ENCODE measurements around the gene TRABD. TPM values are rescaled to one million over a fixed set of nuclear protein-coding genes. Genes with fewer than 3 reads are reported as not detected.

Gene TRABD
- polyA plus RNA-seq, 3 donors, result 25.8 to 79.1 (median 38.9) TPM

DNA sequence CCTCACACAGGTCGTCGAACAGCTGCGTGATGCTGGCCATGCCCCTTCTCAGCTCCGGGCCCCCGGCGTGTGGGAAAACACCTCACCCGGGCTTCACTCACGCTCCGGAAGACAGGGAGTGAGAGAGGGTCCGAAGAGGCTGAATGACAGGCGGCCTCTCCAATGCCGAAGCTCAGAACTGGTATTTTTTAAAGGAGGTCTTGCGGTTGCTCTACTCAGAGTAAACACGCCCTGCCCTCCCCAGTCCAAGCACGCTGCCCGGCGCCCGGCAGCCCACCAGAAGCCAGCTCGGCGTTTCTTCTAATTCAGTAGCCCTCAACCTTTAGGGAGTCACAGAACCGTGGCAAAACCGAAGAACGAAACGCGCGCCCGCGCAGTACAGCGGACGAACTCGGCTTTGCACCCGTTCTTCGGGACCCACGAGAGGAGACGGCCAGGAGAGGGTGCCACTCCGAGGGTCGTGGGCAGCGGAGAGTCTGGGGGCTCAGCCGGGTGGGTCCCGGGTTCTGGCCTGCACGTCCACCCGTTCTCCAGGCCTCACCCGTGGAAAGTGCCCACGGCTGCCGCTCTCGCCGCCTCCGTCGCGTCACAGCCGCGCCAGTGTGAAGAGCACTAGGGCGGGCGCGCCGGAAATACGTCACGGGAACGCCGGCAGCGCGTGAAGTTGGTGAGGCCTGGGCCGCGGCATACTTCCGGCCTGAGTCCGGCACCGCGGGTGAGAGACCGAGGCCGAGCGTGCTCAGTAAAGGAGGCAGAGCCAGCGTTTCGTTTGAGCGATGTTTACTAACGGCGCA is 58.9 kb downstream of the TRABD start, which contains the start of gene TUBGCP6:
Gene TUBGCP6 (minus strand): TSS at position 604 of the 794 bp plus-strand sequence. CDS start 564 bp downstream, at position 40.
- WGBS, 3 donors, result 0% methylated on average over 76 of the region's 76 CpGs
- peak within 1 kb of the TSS; percentile 91 for H3K27ac ChIP-seq (ENCODE audit: low read depth, low read length)

DNA sequence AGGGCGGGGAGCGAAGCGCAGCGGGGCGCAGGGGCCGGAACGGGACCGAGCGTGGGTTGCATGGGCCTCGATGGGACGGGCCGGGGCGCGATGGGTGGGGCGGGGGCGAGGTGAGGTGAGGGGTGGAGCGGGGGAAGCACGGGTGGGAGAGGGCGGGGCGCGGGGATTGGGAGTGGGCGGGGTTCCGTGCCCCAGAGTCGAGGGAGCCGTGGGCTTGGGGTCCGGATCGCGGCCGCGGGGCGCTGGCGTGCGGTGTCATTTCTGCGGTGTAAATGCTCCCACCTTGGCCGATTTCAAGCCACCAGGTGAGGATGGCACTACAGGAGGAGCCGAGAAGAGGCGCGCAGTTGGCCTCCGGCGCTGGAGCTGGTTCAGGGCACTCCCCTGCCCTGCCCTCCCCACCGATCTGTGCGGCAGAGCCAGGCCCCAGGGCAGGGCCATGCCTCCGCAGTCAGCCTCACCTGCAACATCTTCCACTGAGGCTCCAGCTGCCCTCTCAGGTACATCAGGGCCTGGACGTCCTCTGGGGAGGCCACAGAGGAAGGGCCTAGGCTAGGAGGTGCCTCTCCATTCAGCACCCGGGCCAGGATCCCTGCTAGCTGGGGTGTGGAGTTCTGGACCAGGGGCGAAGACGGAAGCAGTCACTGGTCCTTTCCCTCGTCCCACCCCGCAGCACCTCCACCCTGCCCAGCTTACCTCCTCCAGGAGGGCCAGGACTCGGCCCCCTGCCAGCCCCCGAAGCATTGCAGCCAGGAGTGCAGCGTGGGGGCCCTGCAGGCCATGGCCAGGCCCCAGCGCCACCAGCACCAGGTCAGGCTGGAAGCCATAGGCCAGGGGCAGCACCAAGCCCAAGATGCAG is 59.7 kb downstream of the TRABD start:
- WGBS, 3 donors, result 15 to 20% (median 15%) methylated on average over 25 to 53 of the region's 53 CpGs
- peak overlapping the region; percentile 69 for H3K27ac ChIP-seq (ENCODE audit: low read depth, low read length)

DNA sequence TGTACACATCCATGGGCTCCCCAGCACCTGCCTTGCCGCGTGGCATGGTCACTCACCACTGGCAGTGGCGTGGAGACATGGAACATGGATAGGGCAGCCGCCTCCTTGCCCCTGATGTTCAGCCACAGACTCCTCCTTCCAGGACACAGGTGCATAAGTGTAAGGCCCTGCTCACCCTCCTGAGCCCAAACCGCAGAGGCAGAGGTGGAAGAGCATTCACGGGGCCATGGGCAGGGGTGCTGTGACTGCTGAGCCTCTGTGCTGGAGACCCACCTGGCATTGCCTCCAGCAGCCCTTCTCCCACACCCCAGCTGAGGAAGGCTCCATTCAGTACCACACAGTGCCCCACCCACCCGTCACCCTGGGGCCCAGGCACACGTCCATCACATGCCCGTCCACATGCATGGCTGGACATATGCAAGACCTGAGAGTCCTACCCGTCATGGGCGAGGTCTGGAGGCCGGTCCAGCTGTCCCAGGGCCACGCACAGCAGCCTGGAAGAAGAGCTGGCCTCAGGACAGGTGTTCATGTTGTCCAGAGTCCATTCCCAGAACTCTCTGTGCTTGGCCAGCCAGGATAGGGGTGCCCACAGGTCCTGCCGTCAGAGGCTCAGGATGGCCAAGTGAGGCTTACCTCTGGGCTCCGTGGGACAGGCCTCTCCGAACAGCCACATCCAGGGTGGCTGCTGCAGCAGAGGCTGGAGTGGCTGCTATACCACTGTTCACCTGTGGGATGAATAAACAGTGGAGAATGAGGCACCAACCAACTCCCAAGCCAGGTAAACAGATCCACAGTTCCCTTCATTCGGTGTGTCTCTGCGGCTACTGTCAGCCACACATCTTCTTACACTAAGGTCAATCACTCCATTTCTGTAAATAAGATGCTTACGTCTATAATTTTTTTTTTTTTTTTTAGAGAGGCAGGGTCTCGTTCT is 60.8 kb downstream of the TRABD start:
- WGBS, 3 donors, result 84 to 90% (median 87%) methylated on average over 20 of the region's 20 CpGs
- H3K27ac ChIP-seq (ENCODE audit: low read depth, low read length), result no peak overlapping the region

DNA sequence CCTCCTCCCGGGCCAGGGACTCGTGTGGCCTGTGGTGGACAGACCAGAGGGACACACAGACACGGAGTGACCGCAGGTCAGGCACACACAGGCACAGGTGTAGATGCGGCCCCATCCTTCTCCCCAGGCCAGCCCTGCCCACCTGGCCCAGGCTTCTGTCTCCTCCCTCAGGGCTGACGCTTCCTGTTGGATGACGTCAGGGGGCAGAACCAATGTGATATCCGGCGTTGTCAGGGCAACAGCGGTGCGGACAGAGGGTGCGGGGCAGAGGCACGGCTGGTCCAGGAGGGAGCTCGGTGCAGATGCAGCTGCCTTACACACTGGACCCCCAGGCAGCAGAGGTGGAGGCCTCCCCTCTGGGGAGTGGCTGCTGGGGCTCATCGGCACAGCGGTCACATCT is 62.0 kb downstream of the TRABD start:
- WGBS, 3 donors, result 49 to 55% (median 50%) methylated on average over 16 of the region's 16 CpGs
- H3K27ac ChIP-seq (ENCODE audit: low read depth, low read length), result no peak overlapping the region

DNA sequence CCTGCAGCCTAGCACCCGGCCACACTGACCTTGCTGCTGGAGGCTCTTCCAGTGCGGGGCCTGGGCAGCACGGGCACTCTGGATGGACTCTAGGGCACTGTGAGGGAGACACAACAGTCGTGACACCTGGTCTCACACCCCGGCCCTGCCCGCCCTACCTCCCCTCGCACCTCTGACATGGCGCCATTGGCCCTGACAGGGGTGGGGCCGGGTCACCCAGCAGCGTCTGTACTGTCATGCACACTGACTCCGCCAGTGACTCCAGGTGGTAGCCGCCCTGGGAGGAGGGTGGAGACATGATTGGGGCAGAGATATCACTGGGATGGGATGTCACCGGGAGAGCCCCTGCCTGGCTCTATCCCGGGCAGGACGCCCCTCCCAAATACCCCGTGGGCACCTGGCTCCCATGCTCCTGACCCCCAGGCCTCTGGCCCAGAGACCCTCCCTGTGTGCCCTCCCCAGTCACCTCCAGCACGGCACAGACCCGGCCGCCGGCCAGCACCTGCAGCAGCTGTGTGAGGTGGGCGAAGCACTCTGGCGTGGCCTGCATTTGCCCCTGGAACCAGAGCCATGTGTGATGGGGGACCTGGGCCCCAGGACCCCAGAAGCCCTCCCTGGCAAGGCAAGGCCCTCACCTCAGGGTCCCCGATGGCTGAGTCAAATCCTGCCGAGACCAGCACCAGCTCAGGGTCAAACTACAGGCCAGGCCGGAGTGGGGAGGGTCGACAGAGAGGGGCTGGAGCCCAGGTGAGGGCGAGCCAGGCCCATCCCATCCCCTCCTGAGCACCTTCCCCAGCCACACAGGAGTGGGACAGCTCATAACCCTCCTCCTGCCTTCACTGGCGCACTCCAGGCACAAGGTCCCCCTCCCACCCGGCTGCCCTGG is 62.7 kb downstream of the TRABD start:
- H3K27ac ChIP-seq (ENCODE audit: low read depth, low read length), result no peak overlapping the region
- 86 to 90% (median 90%) methylated on average over 25 to 29 of the region's 29 CpGs for WGBS, 3 donors

Other genes with a start within 250 kb of the TRABD start
- gene PIM3, start 225.1 kb upstream of the TRABD start, polyA plus RNA-seq, result 100 to 1,000 TPM in 1 of 3 donors, 10 to 100 TPM in 2; 60.3 to 225 (median 87.5) TPM
- gene IL17REL, start 173.1 kb upstream of the TRABD start, polyA plus RNA-seq, result under 1 TPM in 2 of 3 donors, not detected in 1; 0.03 to 0.11 TPM
- gene TTLL8, start 127.6 kb upstream of the TRABD start, polyA plus RNA-seq, result not detected
- under 1 TPM in 2 of 3 donors, not detected in 1; 0.08 to 0.16 TPM for gene MLC1, start 100.5 kb upstream of the TRABD start, polyA plus RNA-seq
- under 1 TPM; 0.31 to 0.92 (median 0.79) TPM for gene MOV10L1, start 95.9 kb upstream of the TRABD start, polyA plus RNA-seq
- under 1 TPM; 0.34 to 0.46 (median 0.36) TPM for gene PANX2, start 15.2 kb upstream of the TRABD start, polyA plus RNA-seq
- gene SELENOO, start 15.1 kb downstream of the TRABD start, polyA plus RNA-seq, result 10 to 100 TPM; 21.3 to 22.3 (median 21.4) TPM
- gene TUBGCP6, start 59.1 kb downstream of the TRABD start, polyA plus RNA-seq, result 10 to 100 TPM; 30.9 to 33.9 (median 32.4) TPM
- 10 to 100 TPM; 23.7 to 30.9 (median 24.0) TPM for gene HDAC10, start 65.4 kb downstream of the TRABD start, polyA plus RNA-seq
- gene MAPK12, start 75.8 kb downstream of the TRABD start, polyA plus RNA-seq, result 10 to 100 TPM in 2 of 3 donors, 1 to 10 TPM in 1; 4.7 to 17.6 (median 15.7) TPM
- 10 to 100 TPM in 2 of 3 donors, 1 to 10 TPM in 1; 7.9 to 47.1 (median 46.4) TPM for gene MAPK11, start 84.5 kb downstream of the TRABD start, polyA plus RNA-seq
- 10 to 100 TPM; 41.6 to 80.4 (median 67.8) TPM for gene PLXNB2, start 121.7 kb downstream of the TRABD start, polyA plus RNA-seq
- 1 to 10 TPM; 2.0 to 4.0 (median 2.5) TPM for gene DENND6B, start 141.1 kb downstream of the TRABD start, polyA plus RNA-seq
- gene PPP6R2, start 157.4 kb downstream of the TRABD start, polyA plus RNA-seq, result 10 to 100 TPM; 25.1 to 41.1 (median 36.9) TPM